Keratinocyte (primary cell): ENCODE data around the gene G2E3. TPM values are rescaled to one million over a fixed set of nuclear protein-coding genes. Genes with fewer than 3 reads are reported as not detected.

Source experiments
- DNase-seq: peaks from one replicate; pipeline ENCODE4 v3.0.0-alpha.2; 2011; ENCODE audit warnings: low read depth, missing footprints, low spot score
- FAIRE-seq: peaks from 2 replicates; lab custom pipeline; 2011; peaks lifted over from hg19 to GRCh38; lab: Jason Lieb, UNC
- H2AFZ ChIP-seq: 2 replicates; pipeline ENCODE4 v1.6.0; 2012; ENCODE audit warnings: low read length, control low read depth, inconsistent platforms; ENCODE audit not compliant: control insufficient read depth
- H3K27ac ChIP-seq: 2 replicates; pipeline ENCODE4 v1.5.1; 2011; ENCODE audit warnings: low read length; ENCODE audit not compliant: control insufficient read depth, insufficient read depth
- H3K27me3 ChIP-seq: 3 replicates; pipeline ENCODE4 v1.6.0; 2011; ENCODE audit warnings: low read length; ENCODE audit not compliant: control insufficient read depth, insufficient read depth; ENCODE audit errors: extremely low read depth
- H3K36me3 ChIP-seq, 2 experiments: 2 replicates in 1 of 2; 3 replicates in 1 of 2; pipeline ENCODE4 v1.5.1; 2011; ENCODE audit warnings: low read length in 2 of 2, mild to moderate bottlenecking in 1 of 2; ENCODE audit not compliant: control insufficient read depth in 2 of 2, insufficient read depth in 2 of 2; ENCODE audit errors: extremely low read depth in 1 of 2
- H3K4me1 ChIP-seq: 3 replicates; pipeline ENCODE4 v1.5.1; 2011; ENCODE audit warnings: low read length; ENCODE audit not compliant: control insufficient read depth, insufficient read depth; ENCODE audit errors: extremely low read depth
- H3K4me2 ChIP-seq: 3 replicates; pipeline ENCODE4 v1.6.0; 2011; ENCODE audit warnings: low read depth, low read length; ENCODE audit not compliant: control insufficient read depth, insufficient read depth; ENCODE audit errors: extremely low read depth
- H3K4me3 ChIP-seq, 3 experiments: fragments of 200-600 bp in 1 of 3; sonication (generic) in 1 of 3; 2 replicates in 2 of 3; 3 replicates in 1 of 3; pipeline ENCODE4 v1.5.1; 2011 to 2016; ENCODE audit warnings: low read length in 3 of 3, mild to moderate bottlenecking in 3 of 3, control low read depth in 2 of 3, inconsistent platforms in 1 of 3, low read depth in 1 of 3, mixed read lengths in 1 of 3, mixed run types in 1 of 3, moderate library complexity in 1 of 3; ENCODE audit not compliant: control insufficient read depth in 2 of 3, insufficient read depth in 2 of 3; ENCODE audit errors: extremely low read depth in 1 of 3
- H3K79me2 ChIP-seq: 2 replicates; pipeline ENCODE4 v1.6.0; 2012; ENCODE audit warnings: low read length; ENCODE audit not compliant: control insufficient read depth, insufficient read depth
- H3K9ac ChIP-seq: 3 replicates; pipeline ENCODE4 v1.6.0; 2011; ENCODE audit warnings: low read length; ENCODE audit not compliant: control insufficient read depth, insufficient read depth; ENCODE audit errors: extremely low read depth
- H3K9me1 ChIP-seq: 3 replicates; pipeline ENCODE4 v1.6.0; 2011; ENCODE audit warnings: low read length; ENCODE audit not compliant: control insufficient read depth, insufficient read depth; ENCODE audit errors: extremely low read depth
- H3K9me3 ChIP-seq: 2 replicates; pipeline ENCODE4 v1.5.1; 2012; ENCODE audit warnings: low read depth, low read length; ENCODE audit not compliant: control insufficient read depth
- H4K20me1 ChIP-seq: 3 replicates; pipeline ENCODE4 v1.6.0; 2011; ENCODE audit warnings: low read length; ENCODE audit not compliant: control insufficient read depth, insufficient read depth; ENCODE audit errors: extremely low read depth
- EZH2 ChIP-seq: IDR thresholded peaks from one replicate; pipeline ENCODE4 v1.6.1; 2012; ENCODE audit warnings: inconsistent platforms, mild to moderate bottlenecking, low read length, moderate library complexity
- dilution Hi-C: fragments of 300-500 bp; cut with MboI; formaldehyde crosslinking; loops from one replicate; pipeline ENCODE4 v1.7.0; 2020; ENCODE audit warnings: low sequenced_read_pairs; ENCODE audit not compliant: extremely low pct_ligation_motif_present
- polyA plus RNA-seq, 5 experiments: library from polyadenylated mRNA; depleted of rRNA in 3 of 5; stranded (reverse) in 3 of 5; stranded (forward) in 1 of 5; unstranded in 1 of 5; fragments of >200 nt; gene quantifications; 1 replicate in 1 of 5; 2 replicates in 3 of 5; 3 replicates in 1 of 5; pipeline versions ENCODE4 v1.2.1 to v1.2.3, GENCODE V29; 2011 to 2012; ENCODE audit warnings: missing spikeins in 2 of 5, low read depth in 1 of 5, low replicate concordance in 1 of 5
- TF ChIP-seq, protein P1 (sequence below), 3 experiments: IDR thresholded peaks in 1 of 3; conservative IDR thresholded peaks in 1 of 3; optimal IDR thresholded peaks in 1 of 3; 2 replicates in 2 of 3; 3 replicates in 1 of 3; pipeline versions ENCODE3 to v1.5.1; 2011; ENCODE audit warnings: low read length in 3 of 3, mild to moderate bottlenecking in 3 of 3, moderate library complexity in 2 of 3, control low read depth in 1 of 3, inconsistent platforms in 1 of 3; ENCODE audit not compliant: insufficient read depth in 2 of 3; ENCODE audit errors: extremely low read depth in 1 of 3

The G2E3 gene
- polyA plus RNA-seq, 1 donor (not counting 4 experiments of a cell fraction or from before 2014, with no cell fraction given) = 24.3 TPM

GRCh38 chr14:30572237-30572636 is 13.3 kb downstream of the G2E3 start:
- Histone ChIP-seq H3K4me1 (no peaks in the 10 kb centered on the region), H3K9ac (no peak overlapping the region), H3K4me2 (no peak overlapping the region), H3K9me3 (no peaks in the 10 kb centered on the region), H4K20me1 (peaks cover 3% of the 10 kb centered on the region), H3K27ac (no peak overlapping the region), H2AFZ (no peak overlapping the region), H3K27me3 (no peaks in the 10 kb centered on the region), H3K9me1 (no peaks in the 10 kb centered on the region), H3K4me3 (no peak overlapping the region), H3K79me2 (peaks cover 100% of the 10 kb centered on the region), H3K36me3 (no peaks in the 10 kb centered on the region)
- FAIRE-seq (no peak), DNase-seq (no peak)
- dilution Hi-C loops = no loop called here
- TF ChIP-seq, protein P1, sequence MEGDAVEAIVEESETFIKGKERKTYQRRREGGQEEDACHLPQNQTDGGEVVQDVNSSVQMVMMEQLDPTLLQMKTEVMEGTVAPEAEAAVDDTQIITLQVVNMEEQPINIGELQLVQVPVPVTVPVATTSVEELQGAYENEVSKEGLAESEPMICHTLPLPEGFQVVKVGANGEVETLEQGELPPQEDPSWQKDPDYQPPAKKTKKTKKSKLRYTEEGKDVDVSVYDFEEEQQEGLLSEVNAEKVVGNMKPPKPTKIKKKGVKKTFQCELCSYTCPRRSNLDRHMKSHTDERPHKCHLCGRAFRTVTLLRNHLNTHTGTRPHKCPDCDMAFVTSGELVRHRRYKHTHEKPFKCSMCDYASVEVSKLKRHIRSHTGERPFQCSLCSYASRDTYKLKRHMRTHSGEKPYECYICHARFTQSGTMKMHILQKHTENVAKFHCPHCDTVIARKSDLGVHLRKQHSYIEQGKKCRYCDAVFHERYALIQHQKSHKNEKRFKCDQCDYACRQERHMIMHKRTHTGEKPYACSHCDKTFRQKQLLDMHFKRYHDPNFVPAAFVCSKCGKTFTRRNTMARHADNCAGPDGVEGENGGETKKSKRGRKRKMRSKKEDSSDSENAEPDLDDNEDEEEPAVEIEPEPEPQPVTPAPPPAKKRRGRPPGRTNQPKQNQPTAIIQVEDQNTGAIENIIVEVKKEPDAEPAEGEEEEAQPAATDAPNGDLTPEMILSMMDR (optimal IDR thresholded peaks at IDR 0.05 in 1 of 3, IDR thresholded peaks at IDR 0.05 in 1 of 3, conservative IDR thresholded peaks at IDR 0.05 in 1 of 3; ENCODE audit: extremely low read depth in 1 of 3, insufficient read depth in 2 of 3, low read length in 3 of 3) = no peak
- no peak for TF ChIP-seq EZH2

DNA sequence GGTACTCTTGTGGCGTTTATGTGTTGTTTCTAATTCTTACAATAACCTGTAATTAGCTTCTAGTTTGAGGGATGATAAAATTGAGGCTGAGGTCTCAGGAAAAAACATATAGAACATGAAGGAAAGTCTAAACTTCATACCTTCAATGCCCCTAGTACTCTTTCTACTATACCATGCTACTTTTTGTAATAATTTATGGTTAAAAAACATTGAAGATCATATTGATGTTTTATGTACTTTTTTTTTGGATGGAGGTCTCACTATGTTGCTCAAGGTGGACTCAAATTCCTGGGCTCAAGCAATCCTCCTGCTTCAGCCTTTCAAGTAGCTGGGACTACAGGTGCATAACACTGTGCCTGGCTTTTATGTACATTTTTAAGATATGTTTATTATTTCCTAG is 13.8 kb downstream of the G2E3 start:
- no peak overlapping the region for H3K9ac ChIP-seq
- H3K4me3 ChIP-seq = no peak overlapping the region
- no peaks in the 10 kb centered on the region for H3K36me3 ChIP-seq
- H4K20me1 ChIP-seq = peaks cover 3% of the 10 kb centered on the region
- no peak for TF ChIP-seq EZH2
- TF ChIP-seq, protein P1 (optimal IDR thresholded peaks at IDR 0.05 in 1 of 3, IDR thresholded peaks at IDR 0.05 in 1 of 3, conservative IDR thresholded peaks at IDR 0.05 in 1 of 3; ENCODE audit: extremely low read depth in 1 of 3, insufficient read depth in 2 of 3, low read length in 3 of 3) = no peak
- H3K4me2 ChIP-seq = no peak overlapping the region
- no peaks in the 10 kb centered on the region for H3K27me3 ChIP-seq
- peaks cover 100% of the 10 kb centered on the region for H3K79me2 ChIP-seq
- FAIRE-seq (no peak), DNase-seq (no peak)
- no peaks in the 10 kb centered on the region for H3K9me1 ChIP-seq
- H3K27ac ChIP-seq = peak overlapping the region; percentile 21
- H3K9me3 ChIP-seq = no peaks in the 10 kb centered on the region
- dilution Hi-C loops = no loop called here
- H2AFZ ChIP-seq = no peak overlapping the region
- no peaks in the 10 kb centered on the region for H3K4me1 ChIP-seq
